Astrocyte of the spinal cord (primary cell): ENCODE measurements around the gene PTK6.

Experiments used
- DNase-seq: peaks from one replicate; pipeline ENCODE4 v3.0.0; 2011; ENCODE audit warnings: low read depth, low spot score
- H3K4me3 ChIP-seq: 2 replicates; pipeline ENCODE4 v1.5.1; 2011; ENCODE audit warnings: low read depth, mild to moderate bottlenecking, low read length, moderate library complexity
- in situ Hi-C: cut with HindIII; loops from 2 replicates; pipeline ENCODE4 v1.10.0; 2017; ENCODE audit warnings: low sequenced_read_pairs
- TF ChIP-seq, protein P1 (sequence below): IDR thresholded peaks from 2 replicates; pipeline ENCODE4 v1.5.1; 2012; ENCODE audit warnings: low read depth, mild to moderate bottlenecking, low read length, inconsistent platforms

The PTK6 gene

DNA sequence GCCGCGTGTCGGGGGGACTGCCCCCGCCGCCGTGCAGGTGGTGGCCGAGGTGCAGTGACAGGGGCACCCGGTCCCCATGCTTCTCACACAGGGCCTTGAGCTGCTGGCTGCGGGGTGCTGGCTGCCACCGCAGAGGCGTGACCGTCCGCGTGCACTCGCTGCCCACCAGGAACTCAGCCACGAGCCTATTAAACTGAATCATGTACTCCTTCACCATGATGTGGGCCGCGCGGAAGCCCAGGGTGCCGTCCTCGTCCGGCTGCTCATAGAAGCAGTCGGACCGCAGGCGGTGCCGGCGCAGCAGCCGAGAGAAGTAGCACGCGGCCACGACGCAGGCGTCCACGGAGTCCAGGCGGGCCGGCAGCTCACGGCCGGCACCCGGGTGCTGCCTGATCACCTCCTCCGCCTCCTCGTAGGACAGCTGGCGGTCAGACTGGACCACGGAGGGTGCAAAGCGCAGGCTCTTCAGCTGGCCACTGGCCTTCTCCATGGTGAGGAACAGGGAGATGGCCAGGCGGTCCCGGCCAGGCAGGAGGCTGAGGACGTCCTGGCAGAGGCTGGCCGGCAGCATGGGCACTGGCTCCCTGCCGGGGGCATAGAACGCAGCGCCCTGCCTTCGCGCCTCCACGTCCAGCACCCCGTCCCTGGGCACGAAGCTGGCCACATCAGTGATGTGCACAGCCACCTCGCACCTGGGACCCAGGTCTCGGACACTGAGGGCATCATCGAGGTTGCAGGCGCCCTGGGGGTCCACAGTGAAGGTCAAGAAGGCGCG lies 27.0 kb upstream of the PTK6 start:
- TF ChIP-seq, protein P1, sequence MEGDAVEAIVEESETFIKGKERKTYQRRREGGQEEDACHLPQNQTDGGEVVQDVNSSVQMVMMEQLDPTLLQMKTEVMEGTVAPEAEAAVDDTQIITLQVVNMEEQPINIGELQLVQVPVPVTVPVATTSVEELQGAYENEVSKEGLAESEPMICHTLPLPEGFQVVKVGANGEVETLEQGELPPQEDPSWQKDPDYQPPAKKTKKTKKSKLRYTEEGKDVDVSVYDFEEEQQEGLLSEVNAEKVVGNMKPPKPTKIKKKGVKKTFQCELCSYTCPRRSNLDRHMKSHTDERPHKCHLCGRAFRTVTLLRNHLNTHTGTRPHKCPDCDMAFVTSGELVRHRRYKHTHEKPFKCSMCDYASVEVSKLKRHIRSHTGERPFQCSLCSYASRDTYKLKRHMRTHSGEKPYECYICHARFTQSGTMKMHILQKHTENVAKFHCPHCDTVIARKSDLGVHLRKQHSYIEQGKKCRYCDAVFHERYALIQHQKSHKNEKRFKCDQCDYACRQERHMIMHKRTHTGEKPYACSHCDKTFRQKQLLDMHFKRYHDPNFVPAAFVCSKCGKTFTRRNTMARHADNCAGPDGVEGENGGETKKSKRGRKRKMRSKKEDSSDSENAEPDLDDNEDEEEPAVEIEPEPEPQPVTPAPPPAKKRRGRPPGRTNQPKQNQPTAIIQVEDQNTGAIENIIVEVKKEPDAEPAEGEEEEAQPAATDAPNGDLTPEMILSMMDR, result no peak
- no peak for DNase-seq
- no peak overlapping the region for H3K4me3 ChIP-seq
- in situ Hi-C loops, result no loop called here

DNA sequence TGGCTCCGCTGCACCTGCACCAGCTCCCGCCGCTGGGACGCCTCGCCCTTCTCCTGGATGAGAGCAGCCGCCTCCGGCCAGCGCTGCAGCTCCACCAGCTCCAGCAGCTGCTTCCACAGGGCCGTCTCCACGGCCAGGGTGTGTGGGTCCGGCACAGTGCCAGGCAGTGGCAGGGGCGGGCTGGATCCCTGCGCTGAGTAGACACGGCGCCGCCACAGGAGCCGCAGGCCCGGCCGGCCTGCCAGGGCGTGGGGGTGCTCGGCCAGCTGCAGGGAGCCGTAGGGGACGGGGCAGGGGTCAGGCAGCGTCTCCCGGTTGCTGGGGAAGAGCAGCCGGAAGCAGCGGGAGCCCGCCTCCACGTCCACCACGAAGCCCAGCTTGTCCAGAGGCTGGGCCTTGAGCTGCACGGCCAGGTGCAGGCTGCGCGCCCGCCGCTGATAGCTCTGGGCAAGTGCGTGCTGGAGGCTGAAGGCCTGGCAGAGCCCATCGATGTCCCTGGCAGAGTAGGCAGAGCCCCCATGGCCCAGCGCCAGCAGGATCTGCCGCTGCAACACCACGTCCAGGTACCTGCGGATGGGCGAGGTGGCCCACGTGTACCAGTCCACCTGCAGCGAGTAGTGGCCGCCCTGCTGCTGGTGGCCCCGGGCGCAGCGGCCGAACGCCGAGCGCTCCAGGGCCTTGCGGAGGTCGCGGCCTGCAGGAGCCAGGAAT lies 26.2 kb upstream of the PTK6 start:
- in situ Hi-C loops, result no loop called here
- H3K4me3 ChIP-seq, result no peak overlapping the region
- TF ChIP-seq, protein P1, result no peak
- DNase-seq, result no peak

DNA sequence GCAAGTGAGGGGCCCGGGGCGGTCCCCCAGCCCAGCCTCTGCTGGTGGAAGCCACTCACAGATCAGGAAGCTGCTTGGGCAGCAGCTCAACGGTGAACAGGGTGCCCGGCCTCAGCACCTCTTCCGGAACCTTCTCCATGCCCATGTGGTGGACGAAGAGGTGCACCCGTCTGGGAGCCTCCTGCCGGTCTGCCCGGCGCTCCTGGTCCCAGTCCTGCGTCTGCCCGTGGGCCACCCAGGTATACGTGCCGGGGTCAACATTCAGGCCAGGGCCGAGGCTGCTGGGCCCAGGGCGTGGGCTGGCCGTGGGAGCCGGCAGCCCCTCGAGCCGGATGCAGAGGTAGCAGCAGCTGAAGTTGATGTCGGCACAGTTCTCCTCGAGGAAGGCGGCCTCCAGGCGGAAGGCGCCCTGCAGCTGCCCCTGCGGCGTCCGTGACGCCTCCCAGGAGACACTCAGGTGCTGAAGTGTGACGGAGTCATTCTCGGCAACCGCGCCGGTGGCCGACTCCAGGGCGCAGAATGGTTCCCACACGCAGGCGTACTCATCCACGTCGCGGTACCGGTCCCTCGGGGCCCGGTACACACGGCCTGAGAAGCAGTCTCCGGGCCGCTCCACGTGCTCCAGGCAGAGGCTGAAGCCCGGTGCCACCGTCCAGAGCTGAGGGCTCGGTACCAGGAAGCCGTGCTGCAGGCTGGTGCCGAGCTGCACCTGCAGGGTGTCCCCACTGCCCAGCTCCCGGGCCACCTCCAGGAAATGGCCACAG lies 25.5 kb upstream of the PTK6 start:
- DNase-seq, result no peak
- in situ Hi-C loops, result no loop called here
- TF ChIP-seq, protein P1, result no peak
- H3K4me3 ChIP-seq, result no peak overlapping the region

DNA sequence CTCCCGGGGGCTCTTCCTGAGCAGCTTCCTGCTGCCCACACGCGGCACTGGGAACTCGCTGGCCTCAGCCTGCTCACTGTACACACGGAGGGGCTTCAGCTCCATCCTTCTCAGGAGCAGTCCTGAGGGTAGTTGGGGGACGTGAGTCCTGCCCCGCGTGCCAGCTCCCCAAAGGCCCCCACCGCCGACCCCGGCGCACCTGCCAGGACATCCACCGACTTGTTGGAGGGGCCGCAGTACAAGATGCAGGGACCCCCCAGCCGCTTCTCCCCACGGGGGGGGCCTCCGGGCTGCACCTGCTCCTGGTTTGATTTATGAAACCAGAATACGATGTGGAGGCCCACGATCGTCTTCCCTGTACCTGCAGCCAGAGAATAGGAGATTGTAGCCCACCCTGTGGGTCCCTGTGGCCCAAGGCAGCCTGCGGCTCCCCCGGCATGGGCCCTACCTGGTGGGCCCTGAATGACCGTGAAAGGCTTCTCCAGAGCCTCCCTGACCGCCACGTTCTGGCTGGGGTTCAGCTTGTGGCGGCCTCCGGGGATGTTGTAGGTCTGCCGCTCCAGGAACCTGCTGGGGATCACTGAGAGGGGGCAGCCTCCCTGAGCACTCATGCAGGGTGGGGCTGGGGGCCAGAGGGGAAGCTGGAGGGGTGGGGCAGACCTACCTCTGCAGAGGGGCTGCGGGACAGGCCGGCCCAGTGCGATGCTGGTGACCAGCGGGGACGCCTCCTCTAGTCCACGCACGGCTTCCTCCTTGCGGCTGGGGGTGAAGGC lies 24.6 kb upstream of the PTK6 start:
- H3K4me3 ChIP-seq, result no peak overlapping the region
- in situ Hi-C loops, result no loop called here
- no peak for DNase-seq
- TF ChIP-seq, protein P1, result no peak

DNA sequence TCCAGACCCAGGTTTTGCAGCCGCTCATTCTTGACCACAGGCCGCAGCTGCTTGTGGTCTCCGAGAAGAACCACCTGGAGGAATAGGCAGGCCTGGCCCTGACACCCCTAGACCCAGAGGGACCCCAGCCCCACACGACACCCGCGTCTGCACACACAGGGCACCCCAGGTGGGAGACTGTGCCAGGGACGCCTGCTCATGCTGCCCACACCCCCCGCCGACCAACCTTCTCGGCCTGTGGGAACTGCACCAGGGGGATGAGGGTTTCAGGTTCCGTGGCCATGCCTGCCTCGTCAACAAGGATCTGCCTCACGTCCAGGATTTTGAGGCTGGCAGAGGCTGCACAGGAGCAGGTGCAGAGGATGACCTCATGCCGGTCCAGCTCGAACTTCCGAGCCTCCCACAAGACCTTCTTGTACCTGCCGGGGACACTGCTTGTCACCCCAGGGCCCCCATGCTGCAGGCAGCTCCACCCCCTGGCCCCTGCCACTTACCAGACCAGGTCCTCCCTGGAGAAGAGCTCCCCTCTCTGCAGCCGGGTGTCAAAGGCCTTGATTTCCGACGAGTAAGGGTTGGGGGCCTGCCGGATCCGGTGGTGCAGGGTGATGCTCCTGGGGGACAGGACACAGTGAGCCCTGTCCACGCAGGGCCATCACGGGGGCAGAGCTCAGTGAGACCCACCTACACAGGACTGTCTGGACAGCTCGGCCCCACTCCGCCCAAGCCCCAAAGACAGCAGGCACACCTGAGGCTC lies 23.9 kb upstream of the PTK6 start:
- DNase-seq, result no peak
- TF ChIP-seq, protein P1, result no peak
- H3K4me3 ChIP-seq, result no peak overlapping the region
- in situ Hi-C loops, result no loop called here
